PC-3 (cell line): ENCODE results near the gene BATF3.

ENCODE experiments used
- CTCF ChIP-seq: fragments of 300-600 bp; sonication (generic); conservative IDR thresholded peaks from 2 replicates; pipeline ENCODE4 v1.5.1; 2017; ENCODE audit warnings: antibody characterized with exemption, low read depth, mild to moderate bottlenecking, low read length
- EZH2 ChIP-seq: fragments of 300-600 bp; sonication (generic); IDR thresholded peaks from one replicate; pipeline ENCODE4 v1.6.1; 2017; ENCODE audit warnings: antibody characterized with exemption, mild to moderate bottlenecking, low read length; ENCODE audit not compliant: unreplicated experiment
- EZH2phosphoT487 ChIP-seq: fragments of 300-600 bp; sonication (generic); IDR thresholded peaks from 2 replicates; pipeline ENCODE4 v1.6.1; 2018; ENCODE audit warnings: mild to moderate bottlenecking, antibody characterized with exemption, low read length, borderline replicate concordance

GRCh38 chr1:212733109-212733508 is 33.5 kb upstream of the BATF3 start:
- TF ChIP-seq EZH2, result no peak
- no peak for TF ChIP-seq CTCF
- TF ChIP-seq EZH2phosphoT487, result no peak
